NCI-H1092 treated with DMSO at 0.1 percent for 48 hours (cell line): ENCODE data around the gene CDH4.
"Not testable (repeated sequence)": the region's sequence is repeated elsewhere in the genome, so short reads cannot be mapped to it uniquely, and the experiment has no call there.

ENCODE experiments used
- DNase-seq: peaks from one replicate; lab custom pipeline; 2025; lab: John Stamatoyannopoulos, UW

The CDH4 gene

DNA sequence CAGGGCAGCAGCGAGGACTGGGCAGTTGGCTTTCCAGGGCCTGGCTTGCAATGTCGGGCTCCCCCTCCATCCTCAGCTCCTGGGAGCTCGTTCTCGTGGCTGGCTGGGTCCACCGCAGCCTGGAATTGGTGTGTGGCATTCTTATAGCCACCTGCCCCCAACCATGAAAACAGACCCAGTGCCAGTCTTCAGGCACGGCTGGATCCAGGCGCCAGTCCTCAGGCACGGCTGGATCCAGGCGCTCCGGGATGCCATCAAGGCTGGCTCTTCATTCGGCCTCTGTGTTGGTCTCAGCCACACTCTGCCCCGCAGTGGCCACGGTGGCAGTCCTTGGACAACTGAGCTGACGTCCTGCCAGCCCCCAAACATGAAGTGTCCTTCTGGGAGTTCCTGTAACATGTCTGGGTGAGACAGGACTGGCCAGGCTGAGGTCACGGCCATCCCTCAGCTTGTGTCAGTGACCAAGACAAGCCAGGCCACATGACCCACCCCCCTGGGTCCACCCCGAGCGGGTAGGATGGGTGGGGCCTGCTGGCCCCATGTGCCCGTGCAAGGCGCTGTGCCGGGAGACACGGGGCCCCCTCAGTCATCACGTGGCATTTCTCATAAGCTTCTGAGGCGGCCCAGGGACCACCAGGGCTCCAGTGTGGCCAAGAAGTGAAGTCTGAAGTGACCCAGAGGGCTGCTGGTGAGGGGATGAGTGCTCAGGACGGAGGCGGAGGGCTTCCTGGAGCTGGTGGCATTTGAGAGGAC is 714.6 kb downstream of the CDH4 start:
- DNase-seq, result no peak

DNA sequence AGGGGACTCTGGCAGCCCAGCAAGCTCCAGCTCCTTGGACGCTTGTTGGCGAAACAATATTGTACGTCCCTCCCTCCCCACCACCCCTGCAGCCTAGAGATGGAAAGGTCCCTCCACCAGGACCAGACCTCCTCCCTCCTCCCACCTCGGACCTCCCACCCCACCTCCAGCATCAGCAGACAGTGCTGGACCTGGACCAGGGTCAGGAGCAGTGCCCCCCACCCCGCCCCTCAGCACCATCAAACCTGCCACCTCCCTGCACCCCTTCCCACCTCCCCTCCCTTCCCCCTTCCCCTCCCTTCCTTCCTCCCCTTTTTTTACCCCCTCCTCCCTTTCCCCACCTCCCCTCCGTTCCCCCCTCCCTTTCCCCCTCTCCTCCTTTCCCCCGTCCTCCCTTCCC is 715.2 kb downstream of the CDH4 start:
- no peak for DNase-seq

DNA sequence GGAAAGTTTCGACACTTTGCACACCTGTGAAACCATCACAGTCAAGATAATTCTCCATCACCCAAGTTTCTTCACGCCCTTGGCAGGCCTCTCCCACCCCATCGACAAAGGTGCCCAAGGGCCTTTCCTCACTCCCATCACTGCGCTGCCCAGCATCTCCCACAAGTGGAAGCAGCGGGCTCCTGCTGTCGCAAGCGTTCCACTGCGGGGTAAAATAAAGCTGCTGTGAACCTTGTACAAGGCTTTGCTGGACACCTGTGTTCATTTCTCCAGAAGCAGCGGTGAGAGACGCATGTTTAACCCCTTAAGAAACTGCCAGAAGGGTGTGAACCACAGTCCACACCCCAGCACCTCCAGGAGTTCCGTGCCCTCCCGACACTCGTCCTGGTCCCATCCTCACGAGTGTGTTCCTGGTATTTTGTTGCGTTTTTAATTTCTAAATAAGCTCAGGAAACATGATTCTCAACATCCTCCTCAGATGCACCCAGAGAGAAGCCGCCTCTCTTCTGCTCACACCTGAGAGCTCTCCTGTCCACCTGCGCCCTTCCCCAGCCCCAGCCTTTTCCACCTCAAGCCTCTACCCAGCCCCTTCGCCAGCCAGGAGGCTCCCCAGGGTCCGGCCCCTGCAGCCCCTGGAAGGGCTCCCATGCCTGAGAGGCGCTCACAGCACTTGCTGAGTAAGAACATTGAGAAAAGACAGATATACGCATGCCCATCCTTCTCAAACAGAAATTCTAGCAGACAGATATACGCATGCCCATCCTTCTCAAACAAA is 716.2 kb downstream of the CDH4 start:
- no peak for DNase-seq

DNA sequence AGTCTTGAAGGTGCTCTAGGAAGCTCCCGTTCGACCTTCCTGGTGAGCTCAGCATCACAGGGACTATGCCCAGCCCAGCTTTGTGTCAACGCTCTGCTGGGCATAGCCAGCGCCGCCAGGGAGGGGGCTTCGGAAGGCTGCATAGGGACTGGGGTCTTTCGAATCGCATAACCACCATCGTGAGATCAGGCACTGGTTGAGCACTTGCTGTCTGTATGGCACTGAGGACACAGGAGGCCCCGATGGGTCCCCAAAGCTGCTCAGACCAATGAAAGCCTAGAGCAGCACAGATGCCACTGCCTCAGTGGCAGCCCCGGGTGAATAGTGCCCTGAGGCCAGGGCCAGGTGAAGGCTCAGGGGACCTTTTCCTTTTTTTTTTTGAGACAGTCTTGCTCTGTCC is 716.9 kb downstream of the CDH4 start:
- no peak for DNase-seq

DNA sequence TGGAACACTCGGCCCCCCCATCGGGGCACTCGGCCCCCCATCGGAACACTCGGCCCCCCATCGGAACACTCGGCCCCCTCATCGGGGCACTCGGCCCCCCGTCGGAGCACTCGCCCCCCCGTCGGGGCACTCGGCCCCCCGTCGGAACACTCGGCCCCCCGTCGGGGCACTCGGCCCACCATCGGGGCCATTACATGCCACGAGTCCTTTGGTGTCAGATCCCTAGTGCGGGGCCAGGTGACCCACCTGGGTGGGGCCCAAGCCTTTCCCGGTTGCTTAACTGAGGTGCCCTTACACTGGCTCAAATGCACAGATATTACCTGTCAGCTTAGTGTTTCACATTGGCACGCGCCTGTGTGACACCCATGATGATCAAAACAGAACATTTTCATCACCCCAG is 717.7 kb downstream of the CDH4 start:
- DNase-seq, result no peak

DNA sequence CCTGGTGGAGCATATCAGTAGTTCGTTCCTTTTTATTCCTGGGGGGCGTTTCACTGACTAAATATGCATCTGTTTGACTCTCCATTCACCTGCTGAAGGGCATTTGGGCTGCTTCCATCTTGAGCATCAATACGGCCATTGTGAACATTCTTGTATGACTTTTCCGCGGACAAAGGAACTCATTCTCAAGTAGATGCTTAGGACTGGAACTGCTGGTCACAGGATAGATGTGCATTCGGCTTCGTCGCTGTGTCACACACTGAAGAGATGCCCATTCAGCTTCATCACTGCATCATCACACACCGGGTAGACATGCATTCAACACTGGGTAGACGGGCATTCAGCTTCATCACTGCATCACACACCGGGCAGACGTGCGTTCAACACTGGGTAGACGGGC is 718.3 kb downstream of the CDH4 start:
- no peak for DNase-seq

GRCh38 chr20:61971595-61971994 is 719.5 kb downstream of the CDH4 start:
- not testable (repeated sequence) for DNase-seq

DNA sequence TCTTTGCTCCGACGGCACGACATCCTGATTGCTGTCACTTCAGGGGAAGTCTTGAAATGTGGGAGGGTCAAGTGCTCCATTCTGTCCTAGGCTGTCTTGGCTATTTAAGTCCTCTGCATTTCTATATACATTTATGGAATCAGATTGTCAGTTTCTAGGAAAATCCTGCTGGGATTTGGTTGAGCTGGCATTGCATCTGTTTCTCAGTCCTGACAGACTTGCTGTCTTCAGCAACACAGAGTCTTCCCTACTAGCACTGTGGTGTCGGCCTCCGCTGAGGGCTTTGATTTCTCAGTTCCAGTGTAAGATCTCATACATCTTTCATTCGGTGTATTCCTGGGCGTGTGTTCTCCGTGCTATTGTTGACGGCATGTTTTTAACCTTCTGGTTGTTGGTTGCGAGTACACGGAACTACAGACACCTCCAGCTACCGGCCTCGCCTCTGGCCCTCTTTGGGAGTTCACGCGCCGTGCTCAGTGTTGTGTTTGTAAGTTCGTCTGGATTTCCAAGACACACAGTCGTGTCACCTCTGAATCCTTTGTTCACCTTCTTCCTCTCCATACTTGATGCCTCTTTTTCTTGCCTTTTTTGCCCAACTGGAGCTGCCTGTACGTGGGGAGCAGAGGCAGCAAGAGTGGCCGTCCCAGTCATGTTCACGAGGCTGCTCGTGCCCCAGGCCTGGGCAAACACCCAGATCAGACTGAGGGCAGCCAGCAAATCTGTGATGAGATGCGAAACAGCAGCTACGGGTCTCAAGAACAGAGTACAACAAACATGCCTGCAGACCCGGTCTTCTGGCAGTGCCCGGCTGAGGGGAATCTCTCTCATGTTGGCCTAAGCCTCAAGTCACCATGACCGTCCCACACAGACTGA is 720.8 kb downstream of the CDH4 start:
- DNase-seq, result no peak

GRCh38 chr20:61973515-61974356 is 721.7 kb downstream of the CDH4 start:
- no peak for DNase-seq

GRCh38 chr20:61974357-61974665 is 722.2 kb downstream of the CDH4 start:
- no peak for DNase-seq

GRCh38 chr20:61975407-61976129 is 723.5 kb downstream of the CDH4 start:
- DNase-seq, result no peak

GRCh38 chr20:61976263-61976643 is 724.2 kb downstream of the CDH4 start:
- no peak for DNase-seq

- peak; percentile 21 for DNase-seq
Measured at GRCh38 chr20:61976644-61977418, 724.8 kb downstream of the CDH4 start.

DNA sequence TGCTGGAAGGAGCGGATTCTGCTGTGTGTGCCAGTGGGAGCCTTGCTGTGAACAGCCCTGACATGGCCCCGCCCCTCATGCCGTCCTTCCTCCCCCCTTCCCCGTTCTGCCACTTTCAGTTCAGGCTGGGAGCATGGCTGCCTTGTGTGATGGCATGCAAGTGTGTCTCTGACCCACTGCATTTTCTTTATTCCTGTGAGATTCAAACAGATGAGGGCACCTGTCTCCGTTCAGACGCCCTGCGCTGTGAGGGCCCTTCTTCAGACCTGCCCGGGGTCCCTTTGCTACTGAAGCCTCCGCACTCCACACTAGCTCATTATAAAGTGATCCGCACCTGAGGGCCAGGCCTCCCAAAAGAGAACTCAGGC is 725.3 kb downstream of the CDH4 start:
- no peak for DNase-seq

- DNase-seq, result no peak
Measured at GRCh38 chr20:61978491-61978890, 726.4 kb downstream of the CDH4 start.

DNA sequence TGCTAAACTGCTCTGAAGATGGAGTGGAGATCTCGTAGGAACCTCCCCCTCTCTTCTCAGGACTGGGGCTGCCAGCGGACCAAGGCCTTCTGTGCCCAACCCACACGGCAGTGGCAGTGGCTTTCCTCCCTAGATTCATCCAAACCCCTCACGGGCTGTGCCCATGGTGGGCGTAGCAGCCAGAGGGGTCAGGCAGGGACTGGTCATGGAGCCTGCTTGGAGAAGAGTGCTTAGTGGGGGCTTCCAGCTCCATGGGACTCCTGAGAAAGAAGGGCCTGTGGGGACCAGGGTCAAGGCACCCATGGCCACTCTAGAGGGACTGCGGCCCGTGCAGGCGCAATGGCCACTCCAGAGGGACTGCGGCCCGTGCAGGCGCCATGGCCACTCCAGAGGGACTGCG is 727.0 kb downstream of the CDH4 start:
- DNase-seq, result no peak

DNA sequence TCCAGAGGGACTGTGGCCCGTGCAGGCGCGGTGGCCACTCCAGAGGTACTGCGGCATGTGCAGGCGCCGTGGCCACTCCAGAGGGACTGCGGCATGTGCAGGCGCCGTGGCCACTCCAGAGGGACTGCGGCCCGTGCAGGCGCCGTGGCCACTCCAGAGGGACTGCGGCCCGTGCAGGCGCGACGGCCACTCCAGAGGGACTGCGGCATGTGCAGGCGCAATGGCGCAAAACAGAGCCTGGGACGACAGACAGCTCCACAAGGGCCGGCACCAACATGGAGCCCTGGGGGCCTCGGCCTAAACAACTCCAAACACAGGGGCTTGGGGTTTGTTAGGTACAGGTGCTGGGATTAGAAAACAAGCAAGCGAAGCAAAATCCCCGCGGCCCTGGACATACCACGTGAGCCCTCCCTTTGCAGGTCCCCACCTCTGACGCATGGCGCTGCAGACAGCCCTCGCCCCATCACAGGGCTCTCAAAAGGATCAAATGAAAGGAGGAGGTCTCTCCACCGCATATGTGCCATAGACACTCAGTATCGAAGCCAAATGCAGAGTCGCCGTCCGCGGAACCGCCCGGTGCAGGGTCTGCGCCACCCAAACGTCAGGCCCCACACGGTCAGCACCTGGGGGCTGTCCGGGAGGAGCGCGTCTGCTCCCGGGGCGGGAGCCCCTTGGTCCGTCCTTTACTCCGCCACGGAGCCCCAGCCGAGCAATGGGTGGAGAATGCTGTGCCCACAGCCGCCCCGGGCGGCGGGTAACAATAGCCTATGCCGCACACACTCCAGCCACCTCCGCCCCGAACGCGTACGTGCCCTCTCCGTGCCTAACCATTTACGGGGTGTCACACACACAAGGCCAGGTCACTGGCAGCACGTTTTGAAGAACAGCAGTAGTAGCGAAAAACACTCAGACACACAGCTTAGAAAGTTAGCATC is 727.9 kb downstream of the CDH4 start:
- no peak for DNase-seq

DNA sequence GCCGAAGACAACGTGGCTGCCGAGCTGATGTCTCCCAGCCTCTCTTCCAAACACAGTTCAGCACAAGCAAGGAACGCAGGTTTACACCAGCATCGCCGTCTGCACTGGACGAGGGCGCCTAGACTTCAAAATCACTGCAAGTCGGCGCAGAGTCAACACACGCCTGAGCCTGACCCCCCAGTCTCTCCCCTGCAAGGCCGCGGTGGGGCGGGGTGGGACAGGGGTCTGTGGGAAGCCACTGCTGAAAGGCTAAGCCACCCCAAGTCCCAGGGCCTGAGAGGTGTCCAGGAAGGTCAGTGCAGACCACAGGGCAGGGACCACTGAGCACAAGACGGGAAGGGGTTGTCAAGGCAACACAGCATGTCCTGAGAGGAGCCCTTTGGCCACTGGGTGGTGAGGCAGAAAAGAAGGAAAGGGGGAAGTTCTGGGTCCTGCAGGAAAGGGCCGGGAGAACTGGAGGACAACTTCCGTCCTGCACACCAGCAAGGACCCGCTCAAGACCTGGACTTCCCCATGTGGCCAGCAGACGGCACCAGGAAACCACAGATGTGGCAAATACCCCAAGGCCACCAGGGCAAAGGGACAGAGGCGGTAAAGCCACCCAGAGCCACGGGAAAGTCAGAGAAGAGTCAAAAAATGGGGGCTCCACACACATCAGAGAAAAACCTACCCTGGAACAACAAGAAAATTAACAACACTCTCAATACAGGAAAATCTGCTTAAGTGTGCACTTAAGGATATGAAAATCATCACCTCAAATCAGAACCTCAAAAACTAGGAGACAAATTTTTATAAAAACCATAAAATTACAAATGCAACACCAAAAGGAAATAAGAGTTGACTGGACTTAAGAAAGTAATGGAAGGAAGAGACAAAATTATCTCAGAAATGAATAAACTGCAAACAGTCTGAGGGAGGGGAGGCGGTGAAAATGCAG is 728.9 kb downstream of the CDH4 start:
- no peak for DNase-seq
